Smooth muscle cell of the brain vasculature (primary cell): ENCODE results near the gene MAP3K9.

Experiments
- DNase-seq: peaks from one replicate; pipeline ENCODE4 v3.0.0-alpha.2; 2012; ENCODE audit warnings: low read depth, low spot score

The MAP3K9 gene

GRCh38 chr14:70700955-70701585 is 108.2 kb downstream of the MAP3K9 start:
- no peak for DNase-seq

GRCh38 chr14:70699646-70700045 is 109.7 kb downstream of the MAP3K9 start:
- no peak for DNase-seq

- DNase-seq, result no peak
Observed at GRCh38 chr14:70698288-70698687, 111.0 kb downstream of the MAP3K9 start.

GRCh38 chr14:70697701-70698100 is 111.6 kb downstream of the MAP3K9 start:
- no peak for DNase-seq

GRCh38 chr14:70696026-70696425 is 113.3 kb downstream of the MAP3K9 start:
- no peak for DNase-seq

- no peak for DNase-seq
Observed at GRCh38 chr14:70692210-70692609, 117.1 kb downstream of the MAP3K9 start.

GRCh38 chr14:70685474-70686197 is 123.7 kb downstream of the MAP3K9 start:
- DNase-seq, result no peak

- no peak for DNase-seq
Observed at GRCh38 chr14:70683983-70684382, 125.3 kb downstream of the MAP3K9 start.

GRCh38 chr14:70680748-70681147 is 128.6 kb downstream of the MAP3K9 start:
- no peak for DNase-seq

- no peak for DNase-seq
Observed at GRCh38 chr14:70677341-70677740, 132.0 kb downstream of the MAP3K9 start.
